HCT116 (cell line): ENCODE data around the gene APP. TPM values are rescaled to one million over a fixed set of nuclear protein-coding genes. Genes with fewer than 3 reads are reported as not detected.

Source experiments
- ATAC-seq: fragments of 200-7000 bp; cut with Tn5 transposase; 2 replicates; pipeline ENCODE4 v1.9.1; 2020; ENCODE audit warnings: mild to moderate bottlenecking, moderate library complexity
- BruUV-seq: library from RNA; stranded (reverse); fragments of 400-500 nt; replicated peaks from 2 replicates; lab custom pipeline; 2021; lab: Mats Ljungman, UMichigan
- CTCF ChIA-PET: fragments of 300-600 bp; sonication (Branson Sonifier 250); formaldehyde crosslinking; loops from one replicate; lab custom pipeline; 2021; ENCODE audit warnings: antibody characterized with exemption; lab: Charles Lee
- POLR2A ChIA-PET: fragments of 300-600, 350-600 bp; sonication (Branson Sonifier 250); formaldehyde crosslinking; loops from one replicate; lab custom pipeline; 2021; ENCODE audit warnings: antibody characterized with exemption; lab: Charles Lee
- RAD21 ChIA-PET, 2 experiments: fragments of 300-600 bp; sonication (Branson Sonifier 250); formaldehyde crosslinking; loops; one replicate each; lab custom pipeline; 2023; ENCODE audit warnings: low total read pairs in 2 of 2; ENCODE audit not compliant: uncharacterized antibody in 2 of 2, unreplicated experiment in 2 of 2, low non-redundant PET in 1 of 2; lab: Charles Lee
- DNase-seq: peaks from one replicate; pipeline ENCODE4 v3.0.0-alpha.2; 2010; ENCODE audit warnings: low read depth, low spot score
- H2AFZ ChIP-seq: fragments of 200-600 bp; shearing (Covaris generic), sonication (generic); 2 replicates; pipeline ENCODE4 v1.6.1; 2017; ENCODE audit warnings: low read depth, mixed run types, mixed read lengths, antibody characterized with exemption, low read length; ENCODE audit not compliant: poor library complexity, severe bottlenecking
- H3K27ac ChIP-seq: 2 replicates; pipeline ENCODE4 v1.5.1; 2012; ENCODE audit warnings: low read depth, low read length
- H3K27me3 ChIP-seq: fragments of 200-600 bp; sonication (generic); 2 replicates; pipeline ENCODE4 v1.6.1; 2016; ENCODE audit warnings: mixed run types, low read length, mixed read lengths; ENCODE audit not compliant: insufficient read depth
- H3K36me3 ChIP-seq, 2 experiments: fragments of 200-500 bp in 1 of 2; fragments of 200-600 bp in 1 of 2; sonication (Bioruptor generic) in 1 of 2; sonication (generic) in 1 of 2; 2 replicates each; pipeline versions ENCODE4 v1.5.1 to v1.6.1; 2014 to 2016; ENCODE audit warnings: low read length in 2 of 2, inconsistent platforms in 1 of 2, mixed read lengths in 1 of 2, mixed run types in 1 of 2; ENCODE audit not compliant: insufficient read depth in 2 of 2, control insufficient read depth in 1 of 2
- H3K4me1 ChIP-seq, 2 experiments: fragments of 200-600 bp in 1 of 2; sonication (generic) in 1 of 2; 2 replicates each; pipeline versions ENCODE4 v1.5.1 to v1.6.1; 2012 to 2017; ENCODE audit warnings: low read length in 2 of 2, inconsistent platforms in 1 of 2, mild to moderate bottlenecking in 1 of 2, mixed read lengths in 1 of 2, mixed run types in 1 of 2, moderate library complexity in 1 of 2; ENCODE audit not compliant: insufficient read depth in 2 of 2, control insufficient read depth in 1 of 2
- H3K4me2 ChIP-seq: fragments of 200-600 bp; sonication (generic); 2 replicates; pipeline ENCODE4 v1.6.1; 2017; ENCODE audit warnings: mixed run types, low read length, mixed read lengths
- H3K4me3 ChIP-seq, 2 experiments: fragments of 200-600 bp in 1 of 2; sonication (generic) in 1 of 2; replicated peaks in 1 of 2; 2 replicates each; pipeline ENCODE4 v1.5.1; 2011 to 2016; ENCODE audit warnings: low read length in 2 of 2, control low read depth in 1 of 2, low read depth in 1 of 2, mild to moderate bottlenecking in 1 of 2, mixed read lengths in 1 of 2, mixed run types in 1 of 2
- H3K79me2 ChIP-seq: fragments of 200-600 bp; sonication (generic); 2 replicates; pipeline ENCODE4 v1.6.1; 2017; ENCODE audit warnings: mild to moderate bottlenecking, mixed run types, low read length, moderate library complexity, mixed read lengths; ENCODE audit not compliant: insufficient read depth
- H3K9ac ChIP-seq: fragments of 200-600 bp; sonication (generic); 2 replicates; pipeline ENCODE4 v1.6.1; 2016; ENCODE audit warnings: low read length, mixed read lengths
- H3K9me2 ChIP-seq: fragments of 200-600 bp; sonication (generic), shearing (Covaris generic); 2 replicates; pipeline ENCODE4 v1.6.1; 2017; ENCODE audit warnings: mixed run types, mild to moderate bottlenecking, moderate library complexity; ENCODE audit not compliant: insufficient read depth
- H3K9me3 ChIP-seq, 2 experiments: fragments of 200-500 bp in 1 of 2; fragments of 200-600 bp in 1 of 2; sonication (Bioruptor generic) in 1 of 2; sonication (generic) in 1 of 2; 2 replicates each; pipeline ENCODE4 v1.6.1; 2014 to 2017; ENCODE audit warnings: low read length in 2 of 2, mixed read lengths in 2 of 2, inconsistent platforms in 1 of 2, low read depth in 1 of 2, mild to moderate bottlenecking in 1 of 2, mixed run types in 1 of 2, moderate library complexity in 1 of 2; ENCODE audit not compliant: control insufficient read depth in 1 of 2, insufficient read depth in 1 of 2
- H4K20me1 ChIP-seq: fragments of 200-600 bp; sonication (generic), shearing (Covaris generic); 2 replicates; pipeline ENCODE4 v1.6.1; 2017; ENCODE audit warnings: mixed run types, mild to moderate bottlenecking, moderate library complexity; ENCODE audit not compliant: insufficient read depth
- CBX3 ChIP-seq: IDR thresholded peaks from 2 replicates; pipeline ENCODE4 v1.6.1; 2012; ENCODE audit warnings: low read depth
- CEBPB ChIP-seq: IDR thresholded peaks from 2 replicates; pipeline ENCODE4 v1.6.1; 2012; ENCODE audit warnings: low read depth
- ELF1 ChIP-seq: IDR thresholded peaks from 2 replicates; pipeline ENCODE4 v1.6.1; 2012; ENCODE audit warnings: low read depth, borderline replicate concordance
- FOSL1 ChIP-seq: IDR thresholded peaks from 2 replicates; pipeline ENCODE4 v1.6.1; 2012; ENCODE audit warnings: low read depth
- POLR2A ChIP-seq: IDR thresholded peaks from 2 replicates; pipeline ENCODE4 v1.7.0; 2011; ENCODE audit warnings: borderline replicate concordance; ENCODE audit not compliant: insufficient read depth, insufficient read length; ENCODE audit errors: extremely low read depth
- POLR2AphosphoS5 ChIP-seq: IDR thresholded peaks from 2 replicates; pipeline ENCODE4 v1.6.1; 2011; ENCODE audit warnings: mild to moderate bottlenecking, low read depth, low read length, moderate library complexity
- TCF7L2 ChIP-seq: IDR thresholded peaks from 2 replicates; pipeline ENCODE4 v1.7.0; 2011; ENCODE audit warnings: borderline replicate concordance, inconsistent platforms; ENCODE audit not compliant: insufficient read depth, insufficient read length; ENCODE audit errors: extremely low read depth
- YY1 ChIP-seq: IDR thresholded peaks from 2 replicates; pipeline ENCODE4 v1.6.1; 2011; ENCODE audit warnings: low read length, low read depth, moderate library complexity, mild to moderate bottlenecking; ENCODE audit not compliant: insufficient replicate concordance; ENCODE audit errors: extremely low read depth
- intact Hi-C: fragments of 100-400 bp; cut with micrococcal nuclease; formaldehyde crosslinking; loops from 2 replicates; pipeline ENCODE4 v1.10.0; 2022
- total RNA-seq: library from RNA; stranded (reverse); gene quantifications from one replicate; pipeline ENCODE4 v1.2.1, GENCODE V29; 2021; ENCODE audit not compliant: unreplicated experiment
- TF ChIP-seq, protein P1 (sequence below), 3 experiments: fragments of 200-600 bp in 1 of 3; sonication (generic) in 1 of 3; IDR thresholded peaks in 2 of 3; conservative IDR thresholded peaks in 1 of 3; 2 replicates each; pipeline ENCODE4 v1.5.1; 2012 to 2017; ENCODE audit warnings: low read depth in 2 of 3, low read length in 2 of 3, antibody characterized with exemption in 1 of 3, borderline replicate concordance in 1 of 3, control low read depth in 1 of 3, mild to moderate bottlenecking in 1 of 3, mixed read lengths in 1 of 3, mixed run types in 1 of 3, moderate library complexity in 1 of 3; ENCODE audit not compliant: insufficient read depth in 1 of 3

The APP gene
- total RNA-seq, 1 experiment from 2014 or later: 267 TPM

DNA sequence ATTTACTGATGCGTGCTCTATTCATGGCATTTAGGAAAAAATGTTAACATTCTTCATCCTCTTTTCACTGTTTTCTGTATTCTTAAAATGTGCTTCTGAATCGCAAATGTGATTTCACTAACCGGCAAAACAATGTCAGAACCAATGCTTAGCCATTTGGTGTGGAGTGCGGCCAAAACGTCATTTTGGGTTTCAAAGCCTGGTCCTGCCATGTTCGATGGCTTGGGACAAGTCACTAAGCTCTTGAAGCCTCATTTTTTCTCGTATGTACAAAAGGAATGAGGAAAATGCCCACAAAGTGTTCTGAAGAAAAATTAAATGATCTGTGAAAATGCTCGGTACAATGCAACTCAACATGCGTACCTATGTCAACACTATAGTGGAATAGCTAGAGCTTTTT is 175.3 kb downstream of the APP start:
- Histone ChIP-seq H2AFZ (no peak overlapping the region), H4K20me1 (no peaks in the 10 kb centered on the region), H3K4me2 (no peak overlapping the region), H3K9ac (no peak overlapping the region), H3K4me3 (no peak overlapping the region), H3K9me2 (no peaks in the 10 kb centered on the region), H3K79me2 (no peaks in the 10 kb centered on the region; the same call in 1 of the 2 replicates), H3K27ac (no peak overlapping the region), H3K27me3 (no peaks in the 10 kb centered on the region), H3K4me1 (peaks cover 22 to 26% of the 10 kb centered on the region in 2 experiments; a peak in 2 of 4 replicates), H3K36me3 (peaks cover 0 to 3% of the 10 kb centered on the region in 2 experiments; a peak in 2 of 4 replicates), H3K9me3 (no peaks in the 10 kb centered on the region)
- ATAC-seq (no peak), DNase-seq (no peak)
- intact Hi-C loops: no loop called here
- no TSS peak for BruUV-seq
- TF ChIP-seq, protein P1, sequence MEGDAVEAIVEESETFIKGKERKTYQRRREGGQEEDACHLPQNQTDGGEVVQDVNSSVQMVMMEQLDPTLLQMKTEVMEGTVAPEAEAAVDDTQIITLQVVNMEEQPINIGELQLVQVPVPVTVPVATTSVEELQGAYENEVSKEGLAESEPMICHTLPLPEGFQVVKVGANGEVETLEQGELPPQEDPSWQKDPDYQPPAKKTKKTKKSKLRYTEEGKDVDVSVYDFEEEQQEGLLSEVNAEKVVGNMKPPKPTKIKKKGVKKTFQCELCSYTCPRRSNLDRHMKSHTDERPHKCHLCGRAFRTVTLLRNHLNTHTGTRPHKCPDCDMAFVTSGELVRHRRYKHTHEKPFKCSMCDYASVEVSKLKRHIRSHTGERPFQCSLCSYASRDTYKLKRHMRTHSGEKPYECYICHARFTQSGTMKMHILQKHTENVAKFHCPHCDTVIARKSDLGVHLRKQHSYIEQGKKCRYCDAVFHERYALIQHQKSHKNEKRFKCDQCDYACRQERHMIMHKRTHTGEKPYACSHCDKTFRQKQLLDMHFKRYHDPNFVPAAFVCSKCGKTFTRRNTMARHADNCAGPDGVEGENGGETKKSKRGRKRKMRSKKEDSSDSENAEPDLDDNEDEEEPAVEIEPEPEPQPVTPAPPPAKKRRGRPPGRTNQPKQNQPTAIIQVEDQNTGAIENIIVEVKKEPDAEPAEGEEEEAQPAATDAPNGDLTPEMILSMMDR (IDR thresholded peaks at IDR 0.05 in 2 of 3, conservative IDR thresholded peaks at IDR 0.05 in 1 of 3; ENCODE audit: borderline replicate concordance in 1 of 3, insufficient read depth in 1 of 3, low read depth in 2 of 3, low read length in 2 of 3): no peak
- TF ChIP-seq POLR2A (no peak), YY1 (no peak)
- POLR2A ChIA-PET: no interaction called here
- CTCF ChIA-PET: no interaction called here
- RAD21 ChIA-PET: no interaction called here

DNA sequence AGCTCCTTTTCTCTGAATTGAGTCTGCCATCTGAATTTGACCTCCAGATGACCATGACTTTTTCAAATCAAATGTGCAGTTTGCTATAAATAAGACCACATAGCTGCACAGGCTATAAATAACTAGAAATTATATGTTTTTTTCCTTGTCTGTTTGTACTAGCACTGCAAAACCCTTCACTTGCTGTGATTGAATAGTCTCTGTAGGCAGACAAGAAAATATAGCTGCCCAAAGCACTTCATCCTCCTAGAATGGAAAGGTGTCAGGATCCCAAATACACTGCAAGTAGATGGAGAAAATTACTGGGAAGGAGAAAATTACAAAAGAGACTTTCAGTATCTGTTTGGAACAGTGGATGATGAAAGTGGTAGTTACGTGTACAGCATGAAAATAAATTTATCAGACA is 175.8 kb downstream of the APP start:
- ChIA-PET CTCF (no interaction called here), RAD21 (no interaction called here)
- intact Hi-C loops: no loop called here

More for the DNA sequence above, 175.8 kb downstream of the APP start:
- ATAC-seq: no peak
- H3K9me2 ChIP-seq: no peaks in the 10 kb centered on the region
- H3K27ac ChIP-seq: no peak overlapping the region
- H3K4me1 ChIP-seq: peaks cover 22% of the 10 kb centered on the region in 2 experiments; a peak in 2 of 4 replicates
- H4K20me1 ChIP-seq: no peaks in the 10 kb centered on the region
- H3K36me3 ChIP-seq: peaks cover 0 to 3% of the 10 kb centered on the region in 2 experiments; a peak in 2 of 4 replicates
- POLR2A ChIA-PET: no interaction called here
- no peak overlapping the region for H3K9ac ChIP-seq
- no peak overlapping the region for H2AFZ ChIP-seq
- no peak for DNase-seq
- no peaks in the 10 kb centered on the region; the same call in 1 of the 2 replicates for H3K79me2 ChIP-seq
- H3K9me3 ChIP-seq: no peaks in the 10 kb centered on the region
- no peak for TF ChIP-seq CBX3
- TF ChIP-seq TCF7L2: no peak
- no peak for TF ChIP-seq CEBPB
- no peak for TF ChIP-seq POLR2AphosphoS5
- no peak for TF ChIP-seq POLR2A
- TF ChIP-seq FOSL1: no peak
- no peak for TF ChIP-seq ELF1
- no peak overlapping the region for H3K4me2 ChIP-seq
- no peaks in the 10 kb centered on the region for H3K27me3 ChIP-seq
- no TSS peak for BruUV-seq
- H3K4me3 ChIP-seq: no peak overlapping the region
